NCI-H146 treated with DMSO at 0.1 percent for 48 hours (cell line): ENCODE data around the gene RAET1E.
"Not testable (repeated sequence)": the region's sequence is repeated elsewhere in the genome, so short reads cannot be mapped to it uniquely, and the experiment has no call there.

ENCODE experiments used
- DNase-seq: peaks from one replicate; lab custom pipeline; 2025; ENCODE audit not compliant: unreplicated experiment; lab: John Stamatoyannopoulos, UW

RAET1E gene

GRCh38 chr6:149929422-149929821, 31.5 kb upstream of the RAET1E start:
- DNase-seq = no peak

- DNase-seq = not testable (repeated sequence)
Measured at GRCh38 chr6:149927025-149927424, 29.1 kb upstream of the RAET1E start.

- DNase-seq = peak; percentile 50
Measured at GRCh38 chr6:149925974-149926777, 28.3 kb upstream of the RAET1E start.

- DNase-seq = no peak
Measured at GRCh38 chr6:149925253-149925973, 27.5 kb upstream of the RAET1E start.

- no peak for DNase-seq
Measured at GRCh38 chr6:149924933-149925252, 27.0 kb upstream of the RAET1E start.

GRCh38 chr6:149924206-149924932, 26.5 kb upstream of the RAET1E start:
- no peak for DNase-seq

GRCh38 chr6:149923327-149923986, 25.5 kb upstream of the RAET1E start:
- DNase-seq = no peak

GRCh38 chr6:149922642-149923326, 24.9 kb upstream of the RAET1E start, which contains the start of gene RAET1G:
TSS of gene RAET1G (minus strand) at chr6:149923121. CDS start at chr6:149923010, 111 bp downstream.
- DNase-seq = peak; percentile 88

GRCh38 chr6:149922091-149922490, 24.2 kb upstream of the RAET1E start:
- not testable (repeated sequence) for DNase-seq

- DNase-seq = no peak
Measured at GRCh38 chr6:149921361-149921760, 23.4 kb upstream of the RAET1E start.

- DNase-seq = no peak
Measured at GRCh38 chr6:149919834-149920225, 21.9 kb upstream of the RAET1E start.

GRCh38 chr6:149919126-149919833, 21.4 kb upstream of the RAET1E start:
- not testable (repeated sequence) for DNase-seq

GRCh38 chr6:149918151-149918905, 20.4 kb upstream of the RAET1E start:
- DNase-seq = no peak

- DNase-seq = no peak
Measured at GRCh38 chr6:149917679-149918078, 19.8 kb upstream of the RAET1E start.

GRCh38 chr6:149915970-149916865, 18.3 kb upstream of the RAET1E start:
- no peak for DNase-seq

- no peak for DNase-seq
Measured at GRCh38 chr6:149913540-149914240, 15.8 kb upstream of the RAET1E start.

GRCh38 chr6:149913085-149913484, 15.2 kb upstream of the RAET1E start:
- no peak for DNase-seq

GRCh38 chr6:149912680-149913079, 14.8 kb upstream of the RAET1E start:
- DNase-seq = not testable (repeated sequence)
